MM.1S (cell line): Measurements from ENCODE around the gene ITPR3.

Experiments
- DNase-seq: peaks from one replicate; pipeline ENCODE4 v3.0.0-alpha.2; 2015
- H2AFZ ChIP-seq: fragments of 300-600 bp; sonication (generic); 2 replicates; pipeline ENCODE4 v1.6.0; 2016; ENCODE audit warnings: antibody characterized with exemption, low read length
- H3F3A ChIP-seq: fragments of 300-600 bp; sonication (generic); 2 replicates; pipeline ENCODE4 v1.6.1; 2016; ENCODE audit warnings: mild to moderate bottlenecking, antibody characterized with exemption, low read length, moderate library complexity, mixed read lengths; ENCODE audit not compliant: insufficient read depth
- H3K27ac ChIP-seq: fragments of 300-600 bp; sonication (generic); 2 replicates; pipeline ENCODE4 v1.5.1; 2016; ENCODE audit warnings: mild to moderate bottlenecking, low read length
- H3K27me3 ChIP-seq: fragments of 300-600 bp; sonication (generic); replicated peaks from 2 replicates; pipeline ENCODE4 v1.6.0; 2016; ENCODE audit warnings: low read length; ENCODE audit not compliant: insufficient read depth
- H3K36me3 ChIP-seq: fragments of 300-600 bp; sonication (generic); replicated peaks from 2 replicates; pipeline ENCODE4 v1.6.1; 2016; ENCODE audit warnings: mild to moderate bottlenecking, low read length, mixed read lengths; ENCODE audit not compliant: insufficient read depth
- H3K4me1 ChIP-seq: fragments of 300-600 bp; sonication (generic); 2 replicates; pipeline ENCODE4 v1.6.1; 2016; ENCODE audit warnings: low read length, mixed read lengths
- H3K4me2 ChIP-seq: fragments of 300-600 bp; sonication (generic); 2 replicates; pipeline ENCODE4 v1.6.0; 2016; ENCODE audit warnings: low read depth, low read length
- H3K4me3 ChIP-seq: fragments of 300-600 bp; sonication (generic); 2 replicates; pipeline ENCODE4 v1.5.1; 2016; ENCODE audit warnings: low read length, mixed read lengths
- H3K79me2 ChIP-seq: fragments of 300-600 bp; sonication (generic); 2 replicates; pipeline ENCODE4 v1.6.1; 2016; ENCODE audit warnings: mixed run types, low read length, mixed read lengths
- H3K9ac ChIP-seq: fragments of 300-600 bp; sonication (generic); 2 replicates; pipeline ENCODE4 v1.6.1; 2016; ENCODE audit warnings: low read length, mixed read lengths
- H3K9me2 ChIP-seq: fragments of 300-600 bp; sonication (generic); replicated peaks from 2 replicates; pipeline ENCODE4 v1.6.1; 2016; ENCODE audit warnings: mild to moderate bottlenecking, low read length, mixed read lengths; ENCODE audit not compliant: insufficient read depth
- H3K9me3 ChIP-seq: fragments of 300-600 bp; sonication (generic); replicated peaks from 2 replicates; pipeline ENCODE4 v1.6.1; 2016; ENCODE audit warnings: mild to moderate bottlenecking, low read length, mixed read lengths; ENCODE audit not compliant: insufficient read depth
- H4K20me1 ChIP-seq: fragments of 300-600 bp; sonication (generic); 2 replicates; pipeline ENCODE4 v1.6.1; 2016; ENCODE audit warnings: mild to moderate bottlenecking, low read length, moderate library complexity, mixed read lengths; ENCODE audit not compliant: insufficient read depth
- EZH2 ChIP-seq: fragments of 300-600 bp; sonication (generic); optimal IDR thresholded peaks from 2 replicates; pipeline ENCODE3; 2017; ENCODE audit warnings: low read depth, mild to moderate bottlenecking, antibody characterized with exemption, low read length, mixed read lengths
- EZH2phosphoT487 ChIP-seq: fragments of 300-600 bp; sonication (generic); IDR thresholded peaks from 2 replicates; pipeline ENCODE4 v1.6.1; 2018; ENCODE audit warnings: antibody characterized with exemption, low read length
- TF ChIP-seq, protein P1 (sequence below): fragments of 300-600 bp; sonication (generic); IDR thresholded peaks from 2 replicates; pipeline ENCODE4 v1.5.1; 2016; ENCODE audit warnings: antibody characterized with exemption, low read length, mixed read lengths

ITPR3 gene

GRCh38 chr6:33585403-33586107 is 35.6 kb upstream of the ITPR3 start:
- peak overlapping the region; percentile 66 for H3K4me2 ChIP-seq
- H3K4me3 ChIP-seq: peak overlapping the region; percentile 46
- H3K36me3 ChIP-seq: no peaks in the 10 kb centered on the region
- no peaks in the 10 kb centered on the region for H3F3A ChIP-seq
- peaks cover 17% of the 10 kb centered on the region for H3K4me1 ChIP-seq
- TF ChIP-seq, protein P1, sequence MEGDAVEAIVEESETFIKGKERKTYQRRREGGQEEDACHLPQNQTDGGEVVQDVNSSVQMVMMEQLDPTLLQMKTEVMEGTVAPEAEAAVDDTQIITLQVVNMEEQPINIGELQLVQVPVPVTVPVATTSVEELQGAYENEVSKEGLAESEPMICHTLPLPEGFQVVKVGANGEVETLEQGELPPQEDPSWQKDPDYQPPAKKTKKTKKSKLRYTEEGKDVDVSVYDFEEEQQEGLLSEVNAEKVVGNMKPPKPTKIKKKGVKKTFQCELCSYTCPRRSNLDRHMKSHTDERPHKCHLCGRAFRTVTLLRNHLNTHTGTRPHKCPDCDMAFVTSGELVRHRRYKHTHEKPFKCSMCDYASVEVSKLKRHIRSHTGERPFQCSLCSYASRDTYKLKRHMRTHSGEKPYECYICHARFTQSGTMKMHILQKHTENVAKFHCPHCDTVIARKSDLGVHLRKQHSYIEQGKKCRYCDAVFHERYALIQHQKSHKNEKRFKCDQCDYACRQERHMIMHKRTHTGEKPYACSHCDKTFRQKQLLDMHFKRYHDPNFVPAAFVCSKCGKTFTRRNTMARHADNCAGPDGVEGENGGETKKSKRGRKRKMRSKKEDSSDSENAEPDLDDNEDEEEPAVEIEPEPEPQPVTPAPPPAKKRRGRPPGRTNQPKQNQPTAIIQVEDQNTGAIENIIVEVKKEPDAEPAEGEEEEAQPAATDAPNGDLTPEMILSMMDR: peak; percentile 98
- TF ChIP-seq EZH2: no peak
- no peaks in the 10 kb centered on the region for H3K9me3 ChIP-seq
- peak overlapping the region; percentile 88 for H2AFZ ChIP-seq
- H3K79me2 ChIP-seq: no peaks in the 10 kb centered on the region
- H4K20me1 ChIP-seq: no peaks in the 10 kb centered on the region
- peak; percentile 75 for DNase-seq
- H3K27ac ChIP-seq: no peak overlapping the region
- H3K9ac ChIP-seq: peak overlapping the region; percentile 19; the same call in 1 of the 2 replicates
- no peaks in the 10 kb centered on the region for H3K27me3 ChIP-seq
- H3K9me2 ChIP-seq: no peaks in the 10 kb centered on the region

GRCh38 chr6:33586108-33586640 is 34.9 kb upstream of the ITPR3 start:
- no peaks in the 10 kb centered on the region for H3K79me2 ChIP-seq
- H3K4me2 ChIP-seq: peak overlapping the region; percentile 66; the same call in 1 of the 2 replicates
- H3F3A ChIP-seq: no peaks in the 10 kb centered on the region
- H3K36me3 ChIP-seq: no peaks in the 10 kb centered on the region
- peak overlapping the region; percentile 88 for H2AFZ ChIP-seq
- TF ChIP-seq EZH2phosphoT487: no peak
- TF ChIP-seq, protein P1: no peak
- TF ChIP-seq EZH2: no peak
- H3K27me3 ChIP-seq: no peaks in the 10 kb centered on the region
- H3K27ac ChIP-seq: no peak overlapping the region
- DNase-seq: no peak
- no peaks in the 10 kb centered on the region for H4K20me1 ChIP-seq
- H3K4me3 ChIP-seq: peak overlapping the region; percentile 46; the same call in 1 of the 2 replicates
- H3K4me1 ChIP-seq: peaks cover 19% of the 10 kb centered on the region
- H3K9me2 ChIP-seq: no peaks in the 10 kb centered on the region
- H3K9ac ChIP-seq: no peak overlapping the region
- H3K9me3 ChIP-seq: no peaks in the 10 kb centered on the region

DNA sequence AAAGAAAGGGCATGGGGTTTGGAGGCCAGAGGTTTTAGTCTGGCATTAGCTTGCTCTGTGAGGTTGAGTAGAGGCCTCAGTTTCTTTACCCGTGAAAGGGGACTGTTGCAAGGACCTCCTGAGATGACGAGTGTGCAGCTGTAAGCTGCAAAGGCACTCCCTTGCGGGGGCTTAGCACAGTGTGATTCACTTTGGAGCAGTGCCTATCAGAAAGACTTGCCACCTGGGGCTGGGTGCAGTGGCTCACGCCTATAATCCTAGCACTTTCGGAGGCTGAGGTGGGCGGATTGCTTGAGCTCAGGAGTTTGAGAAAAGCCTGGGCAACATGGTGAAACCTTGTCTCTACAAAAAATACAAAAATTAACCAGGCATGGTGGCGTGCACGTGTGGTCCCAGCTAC is 33.6 kb upstream of the ITPR3 start:
- Histone ChIP-seq H3K4me3 (no peak overlapping the region), H3K4me2 (no peak overlapping the region), H3K9ac (no peak overlapping the region), H3K9me2 (no peaks in the 10 kb centered on the region), H2AFZ (no peak overlapping the region), H3K36me3 (no peaks in the 10 kb centered on the region), H3K9me3 (no peaks in the 10 kb centered on the region), H3K27me3 (no peaks in the 10 kb centered on the region), H3K79me2 (no peaks in the 10 kb centered on the region), H3K27ac (no peak overlapping the region), H3K4me1 (peaks cover 19% of the 10 kb centered on the region), H4K20me1 (no peaks in the 10 kb centered on the region), H3F3A (no peaks in the 10 kb centered on the region)
- no peak for TF ChIP-seq EZH2
- TF ChIP-seq EZH2phosphoT487: no peak
- TF ChIP-seq, protein P1: no peak
- no peak for DNase-seq
